Measurements from ENCODE around the gene SLC38A9.

The SLC38A9 gene

GRCh38 chr5:55580042-55580441 is 132.1 kb downstream of the SLC38A9 start:
- no peak for DNase-seq (ENCODE audit: low read depth)

DNA sequence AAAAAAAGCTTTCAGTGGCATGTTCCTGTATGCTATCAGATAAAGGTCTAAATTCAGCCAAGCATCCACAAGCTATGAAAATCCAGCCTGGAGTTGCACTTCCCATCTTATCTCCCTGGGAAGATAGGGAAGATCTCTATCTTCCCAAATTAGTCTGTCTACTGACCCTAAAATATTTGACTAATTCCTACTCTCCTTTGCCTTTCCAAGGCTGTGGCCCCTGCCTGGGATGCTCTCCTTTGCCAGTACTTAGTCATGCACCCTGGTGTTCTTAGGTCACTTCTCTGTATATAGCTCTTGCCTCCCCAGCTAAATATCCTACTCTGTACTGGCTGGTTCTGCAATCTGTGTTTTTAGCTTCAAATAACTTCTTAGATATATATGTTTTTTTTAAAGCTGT is 133.4 kb downstream of the SLC38A9 start:
- DNase-seq (ENCODE audit: low read depth) = no peak

DNA sequence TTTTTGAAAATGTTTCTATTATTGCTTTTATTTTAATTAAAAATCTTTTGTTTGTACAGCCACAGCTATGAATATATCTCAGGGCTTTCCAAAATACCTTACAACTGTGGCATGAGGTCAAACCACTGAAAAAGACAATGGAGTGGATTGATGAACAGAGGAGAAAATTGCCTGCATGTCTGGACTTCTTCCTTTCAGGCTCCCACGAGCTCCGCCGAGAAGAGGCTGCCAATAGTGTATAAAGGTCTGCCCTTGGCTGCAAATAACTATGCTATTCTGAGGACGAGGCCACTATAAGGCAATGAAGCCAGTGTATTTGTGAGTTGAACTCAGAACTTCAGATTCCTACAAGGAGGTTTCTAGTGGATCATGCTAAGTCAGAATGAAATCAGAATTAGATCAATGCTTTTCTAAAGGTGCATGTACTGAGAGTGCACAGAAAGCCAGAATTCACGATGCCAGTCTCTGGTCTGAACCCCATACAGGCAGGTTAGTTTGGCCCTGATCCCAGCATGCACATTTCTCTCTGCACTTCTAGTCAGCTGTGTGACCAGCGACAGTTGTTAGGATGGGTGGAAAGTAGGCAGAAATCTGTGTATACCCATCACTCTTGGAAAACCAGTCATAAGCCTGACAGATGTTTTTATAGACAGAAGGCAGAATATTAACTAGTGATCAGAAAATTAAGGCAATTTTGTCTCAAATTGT is 134.6 kb downstream of the SLC38A9 start:
- DNase-seq (ENCODE audit: low read depth) = no peak

DNA sequence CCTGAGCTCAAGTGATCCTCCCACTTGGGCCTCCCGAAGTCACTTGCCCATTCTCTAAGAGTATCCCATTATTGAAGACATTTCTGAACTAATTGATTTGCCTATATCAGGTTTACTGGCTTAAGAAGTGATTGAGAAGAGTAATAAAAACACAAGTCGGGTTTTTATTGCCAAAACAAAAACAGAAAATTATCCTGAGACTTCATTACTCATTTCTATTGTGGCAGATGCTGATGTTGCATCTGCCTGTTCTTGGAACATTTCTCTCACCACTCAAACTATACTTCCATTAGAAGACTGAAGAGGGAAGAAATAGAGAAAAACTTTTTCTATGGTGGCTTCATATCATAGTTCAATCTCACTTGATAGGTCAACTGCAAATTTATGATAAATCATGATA is 135.5 kb downstream of the SLC38A9 start:
- no peak for DNase-seq (ENCODE audit: low read depth)

All from stimulated activated CD8-positive, alpha-beta memory T cell treated with anti-CD3 and anti-CD28 coated beads, Interleukin-15, amount 100 ng/mL, for 24 hours (primary cell).